BE2C (cell line): ENCODE results near the gene SPINK8.
"Not testable (repeated sequence)": the region's sequence is repeated elsewhere in the genome, so short reads cannot be mapped to it uniquely, and the experiment has no call there.

Source experiments
- DNase-seq: peaks from one replicate; pipeline ENCODE4 v3.0.0-alpha.2; 2020
- H3K27me3 ChIP-seq: fragments of 250-450 bp; sonication (Bioruptor Pico); 2 replicates; pipeline ENCODE4 v1.5.1; 2020; ENCODE audit warnings: mild to moderate bottlenecking
- H3K36me3 ChIP-seq: fragments of 250-450 bp; sonication (Bioruptor Pico); 2 replicates; pipeline ENCODE4 v1.5.1; 2020; ENCODE audit warnings: mild to moderate bottlenecking
- H3K4me1 ChIP-seq: fragments of 250-450 bp; sonication (Bioruptor Pico); 2 replicates; pipeline ENCODE4 v1.5.1; 2020
- H3K4me3 ChIP-seq: 2 replicates; pipeline ENCODE4 v1.5.1; 2011; ENCODE audit warnings: low read depth, low read length
- H3K9me3 ChIP-seq: fragments of 250-450 bp; sonication (Bioruptor Pico); 2 replicates; pipeline ENCODE4 v1.5.1; 2020
- TF ChIP-seq, protein P1 (sequence below): IDR thresholded peaks from 2 replicates; pipeline ENCODE4 v1.5.1; 2012; ENCODE audit warnings: mild to moderate bottlenecking, low read depth, low read length

The SPINK8 gene

DNA sequence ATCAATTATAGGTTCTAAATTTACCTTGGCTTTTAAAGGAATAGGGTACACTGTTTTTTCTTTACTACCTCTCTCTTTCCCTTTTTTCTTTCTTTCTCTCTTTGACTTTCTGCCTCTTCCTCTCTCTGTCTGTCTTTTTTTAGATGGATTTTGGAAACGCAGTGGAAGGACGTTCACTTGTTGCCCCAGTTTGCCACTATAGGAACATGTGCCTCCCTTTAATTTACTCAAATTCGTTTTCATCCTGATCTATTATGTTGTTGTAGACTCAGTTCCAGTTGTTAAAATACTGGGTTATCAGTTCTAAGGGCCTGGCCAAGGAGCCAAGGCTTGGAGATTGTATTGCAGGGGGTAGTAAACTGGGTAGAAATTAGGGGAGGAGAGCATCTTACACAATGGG is 1.1 kb upstream of the SPINK8 start:
- no peak for DNase-seq
- no peak overlapping the region for H3K4me3 ChIP-seq
- H3K36me3 ChIP-seq: no peaks in the 10 kb centered on the region
- no peaks in the 10 kb centered on the region for H3K4me1 ChIP-seq
- H3K9me3 ChIP-seq: no peaks in the 10 kb centered on the region
- TF ChIP-seq, protein P1, sequence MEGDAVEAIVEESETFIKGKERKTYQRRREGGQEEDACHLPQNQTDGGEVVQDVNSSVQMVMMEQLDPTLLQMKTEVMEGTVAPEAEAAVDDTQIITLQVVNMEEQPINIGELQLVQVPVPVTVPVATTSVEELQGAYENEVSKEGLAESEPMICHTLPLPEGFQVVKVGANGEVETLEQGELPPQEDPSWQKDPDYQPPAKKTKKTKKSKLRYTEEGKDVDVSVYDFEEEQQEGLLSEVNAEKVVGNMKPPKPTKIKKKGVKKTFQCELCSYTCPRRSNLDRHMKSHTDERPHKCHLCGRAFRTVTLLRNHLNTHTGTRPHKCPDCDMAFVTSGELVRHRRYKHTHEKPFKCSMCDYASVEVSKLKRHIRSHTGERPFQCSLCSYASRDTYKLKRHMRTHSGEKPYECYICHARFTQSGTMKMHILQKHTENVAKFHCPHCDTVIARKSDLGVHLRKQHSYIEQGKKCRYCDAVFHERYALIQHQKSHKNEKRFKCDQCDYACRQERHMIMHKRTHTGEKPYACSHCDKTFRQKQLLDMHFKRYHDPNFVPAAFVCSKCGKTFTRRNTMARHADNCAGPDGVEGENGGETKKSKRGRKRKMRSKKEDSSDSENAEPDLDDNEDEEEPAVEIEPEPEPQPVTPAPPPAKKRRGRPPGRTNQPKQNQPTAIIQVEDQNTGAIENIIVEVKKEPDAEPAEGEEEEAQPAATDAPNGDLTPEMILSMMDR: no peak
- no peaks in the 10 kb centered on the region for H3K27me3 ChIP-seq

DNA sequence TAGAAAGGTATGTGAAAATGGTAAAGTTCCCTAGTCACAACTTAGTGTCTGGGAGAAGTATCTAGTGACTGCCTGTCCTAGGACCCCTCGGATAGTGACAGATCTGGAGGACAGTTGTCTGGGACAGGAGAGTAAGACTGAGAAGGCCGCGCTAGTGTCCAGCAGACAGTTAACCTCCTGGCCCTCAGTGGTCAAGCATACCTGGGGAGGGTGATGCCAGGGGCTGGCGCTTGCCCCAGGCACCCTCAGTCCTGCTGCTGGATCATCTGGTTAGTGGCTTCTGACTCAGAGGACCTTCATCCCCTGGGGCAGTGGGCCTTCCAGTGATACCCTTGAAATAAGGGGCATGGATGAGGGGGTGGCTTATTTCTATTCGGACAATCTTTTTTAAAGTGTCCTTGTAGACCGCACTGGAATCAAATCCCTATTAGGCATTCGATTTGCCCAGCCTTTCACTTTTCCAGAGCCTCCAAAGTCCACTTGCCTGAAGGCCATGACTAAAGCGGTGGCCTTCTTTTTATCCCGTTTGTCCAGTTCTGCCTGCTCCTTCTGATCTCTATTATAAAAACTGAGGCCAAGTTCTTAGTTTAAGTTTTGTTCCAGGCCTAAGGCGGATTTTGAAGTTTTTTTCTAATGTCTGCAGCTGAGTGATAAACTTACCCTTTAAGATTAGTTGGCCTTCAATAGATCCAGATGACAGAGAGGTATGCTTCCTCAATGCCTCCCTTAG is 1.6 kb downstream of the SPINK8 start:
- DNase-seq, H3K4me3 ChIP-seq, H3K4me1 ChIP-seq, H3K27me3 ChIP-seq, H3K36me3 ChIP-seq, H3K9me3 ChIP-seq: not testable (repeated sequence)

DNA sequence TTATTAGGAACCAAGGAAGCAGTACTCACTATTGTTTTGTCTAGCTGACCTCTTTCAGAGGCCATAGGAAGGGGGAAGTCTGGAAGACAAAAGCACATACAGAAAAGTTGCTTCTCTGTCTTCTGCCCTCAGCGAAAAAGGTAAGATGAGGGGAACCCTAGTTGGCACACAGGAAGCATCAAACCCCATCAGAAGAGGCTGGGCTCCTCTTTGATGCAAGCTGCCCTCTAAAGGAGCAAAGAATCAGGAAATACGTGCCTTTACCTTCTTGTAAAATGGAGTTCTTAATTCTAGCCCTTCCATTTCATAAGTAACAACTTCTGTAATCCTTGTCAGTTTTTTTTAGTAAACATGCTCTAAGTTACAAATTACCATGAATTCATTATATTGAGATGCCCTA is 12.5 kb downstream of the SPINK8 start:
- TF ChIP-seq, protein P1: no peak
- Histone ChIP-seq H3K9me3 (no peaks in the 10 kb centered on the region), H3K4me1 (no peaks in the 10 kb centered on the region), H3K36me3 (no peaks in the 10 kb centered on the region), H3K4me3 (no peak overlapping the region), H3K27me3 (no peaks in the 10 kb centered on the region)
- no peak for DNase-seq

DNA sequence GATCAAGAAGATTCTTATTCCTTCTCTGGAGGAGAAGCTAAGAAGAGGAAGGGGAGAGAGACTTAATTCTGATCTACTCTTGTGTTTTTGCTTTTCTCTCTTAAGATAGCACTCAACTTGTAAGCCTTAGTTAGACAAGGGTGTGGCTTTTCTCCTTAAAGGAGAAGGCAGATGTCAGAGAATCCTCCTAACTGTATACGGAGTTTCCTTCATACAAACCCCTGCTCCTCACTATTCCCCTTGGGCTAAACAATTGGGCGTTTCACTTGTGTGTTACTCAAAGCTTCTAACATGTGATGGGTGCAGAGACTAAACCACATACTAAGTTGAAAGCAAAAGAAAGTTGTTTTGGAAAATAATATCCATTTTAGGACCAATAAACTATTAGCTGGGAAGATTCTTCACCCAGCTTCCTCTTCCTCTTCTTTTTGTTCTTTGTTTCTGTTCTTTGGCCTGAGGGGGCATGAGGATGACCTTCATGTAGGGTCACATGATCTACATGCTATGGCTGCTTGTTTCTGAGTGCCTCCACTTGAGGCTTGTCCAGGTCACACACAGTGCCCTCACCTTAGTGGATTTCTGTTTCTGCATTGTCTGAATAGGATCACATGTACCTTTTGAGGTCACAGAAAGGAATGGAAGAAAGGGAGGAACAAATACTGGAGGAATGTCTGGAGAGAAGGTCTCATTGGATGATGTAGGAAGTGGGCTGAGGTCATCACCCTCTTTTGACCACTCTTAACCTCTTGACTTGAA is 14.6 kb downstream of the SPINK8 start:
- no peaks in the 10 kb centered on the region for H3K36me3 ChIP-seq
- no peak for DNase-seq
- TF ChIP-seq, protein P1: no peak
- no peak overlapping the region for H3K4me3 ChIP-seq
- no peaks in the 10 kb centered on the region for H3K27me3 ChIP-seq
- no peaks in the 10 kb centered on the region for H3K9me3 ChIP-seq
- H3K4me1 ChIP-seq: no peaks in the 10 kb centered on the region

DNA sequence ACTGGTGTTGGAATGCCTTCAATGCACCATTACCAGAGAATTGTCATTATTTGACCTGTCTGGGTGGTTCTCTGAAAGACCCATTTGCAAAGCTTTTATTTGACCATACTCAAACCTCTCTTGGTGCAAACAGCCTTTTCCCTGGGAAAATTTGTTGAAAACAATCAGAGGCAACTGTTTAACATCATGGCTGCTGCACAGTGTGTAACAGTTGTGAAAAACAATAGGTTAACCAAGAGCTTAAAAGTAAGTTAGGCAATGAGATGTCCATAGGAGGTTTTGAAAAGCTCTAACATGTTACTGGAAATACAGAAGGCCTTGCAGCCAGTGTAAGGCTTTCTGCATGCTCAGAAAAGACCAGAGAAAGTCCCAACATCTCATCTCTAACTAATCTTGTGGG is 18.9 kb downstream of the SPINK8 start:
- H3K4me3 ChIP-seq: no peak overlapping the region
- H3K36me3 ChIP-seq: no peaks in the 10 kb centered on the region
- H3K9me3 ChIP-seq: no peaks in the 10 kb centered on the region
- no peaks in the 10 kb centered on the region for H3K27me3 ChIP-seq
- TF ChIP-seq, protein P1: no peak
- no peak for DNase-seq
- no peaks in the 10 kb centered on the region for H3K4me1 ChIP-seq

DNA sequence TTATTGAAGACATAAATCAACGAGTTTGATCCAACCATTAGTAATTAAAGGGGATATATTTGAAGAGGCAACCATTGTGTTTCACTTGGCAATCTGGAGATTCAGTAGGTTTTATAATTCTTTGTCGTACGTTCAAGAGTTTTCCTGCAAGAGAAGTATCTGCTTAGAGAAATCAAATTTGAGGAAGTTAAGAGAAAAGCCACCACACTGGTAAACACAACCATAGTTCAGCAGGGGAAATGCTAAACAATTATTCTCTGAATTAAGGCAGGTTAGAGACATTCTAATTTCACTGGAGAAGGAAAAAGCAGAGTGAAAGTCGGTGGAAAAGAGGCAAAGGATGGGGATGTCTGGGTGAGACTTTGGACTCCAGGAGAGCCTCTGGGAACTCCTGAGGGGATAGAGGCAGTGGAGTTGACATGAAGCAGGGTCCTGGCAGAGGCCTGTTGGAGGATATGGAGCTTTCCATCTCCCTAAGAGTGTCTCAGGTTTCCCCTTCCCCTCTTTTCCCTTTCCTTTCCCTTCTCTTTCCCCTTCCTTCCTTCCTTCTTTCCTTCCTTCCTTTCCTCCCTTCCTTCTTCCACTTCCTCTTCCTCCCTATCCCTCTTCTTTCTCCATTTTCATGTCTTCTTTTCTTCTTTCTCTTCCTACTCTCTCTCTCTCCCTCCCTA is 26.5 kb downstream of the SPINK8 start:
- Histone ChIP-seq H3K27me3 (no peaks in the 10 kb centered on the region), H3K36me3 (no peaks in the 10 kb centered on the region), H3K9me3 (no peaks in the 10 kb centered on the region), H3K4me1 (no peaks in the 10 kb centered on the region), H3K4me3 (no peak overlapping the region)
- no peak for DNase-seq
- TF ChIP-seq, protein P1: no peak
